ENCODE results near the gene CSNK2A1. TPM values are rescaled to one million over a fixed set of nuclear protein-coding genes. Genes with fewer than 3 reads are reported as not detected.

The CSNK2A1 gene
- total RNA-seq, 1 experiment from 2014 or later: 229 TPM

- H2AFZ ChIP-seq (ENCODE audit: low read length): no peak overlapping the region
- H3K4me2 ChIP-seq (ENCODE audit: insufficient read depth, insufficient read length, low read length): no peak overlapping the region
- 0 out of 2 replicates have a peak, but pooled peaks cover 3% of the 10 kb centered on the region for H3K4me1 ChIP-seq (ENCODE audit: insufficient read depth, low read length)
- no peaks in the 10 kb centered on the region for H3K9me3 ChIP-seq (ENCODE audit: control insufficient read depth, low read depth, low read length)
- no peaks in the 10 kb centered on the region for H3K23me2 ChIP-seq (ENCODE audit: insufficient read length, low read depth, low read length, poor library complexity, severe bottlenecking)
- TF ChIP-seq CTCF (conservative IDR thresholded peaks at IDR 0.05): no peak
- no peaks in the 10 kb centered on the region for H4K20me1 ChIP-seq (ENCODE audit: control insufficient read depth, insufficient read depth, insufficient read length)
- H2BK120ac ChIP-seq (ENCODE audit: low read depth, low read length, poor library complexity, severe bottlenecking): no peak overlapping the region
- no CpG with 5 or more reads among the region's 4 CpGs for WGBS (ENCODE audit: extremely low coverage, insufficient read length, low lambda C conversion rate)
- H3K4me1 Mint-ChIP-seq: peaks cover 10 to 14% of the 10 kb centered on the region in 2 experiments
- no peak overlapping the region for H4K8ac ChIP-seq (replicated peaks; ENCODE audit: insufficient read length, low read depth, low read length)
- no peak overlapping the region for H3K23ac ChIP-seq (ENCODE audit: insufficient read length, low read depth, low read length)
- H3K18ac ChIP-seq (ENCODE audit: insufficient read length, low read depth, low read length): no peak overlapping the region
- no peak overlapping the region for H3K27ac Mint-ChIP-seq
- no peak for DNase-seq
- no peak overlapping the region for H2BK20ac ChIP-seq (ENCODE audit: low read depth, low read length, poor library complexity, severe bottlenecking)
- H4K91ac ChIP-seq (ENCODE audit: insufficient read length, low read depth, low read length): no peak overlapping the region
- H4K5ac ChIP-seq (ENCODE audit: insufficient read length, low read depth, low read length): no peak overlapping the region
- H2AK5ac ChIP-seq (ENCODE audit: insufficient read length, low read length): no peak overlapping the region
- H3K14ac ChIP-seq (ENCODE audit: insufficient read depth, low read length): no peak overlapping the region
- no peak overlapping the region for H3K56ac ChIP-seq (ENCODE audit: insufficient read length, low read depth, low read length)
- H2BK12ac ChIP-seq (ENCODE audit: insufficient read length, low read depth, low read length): no peak overlapping the region
- H3K4me3 Mint-ChIP-seq: no peak overlapping the region
- no peak overlapping the region for H3T11ph ChIP-seq (ENCODE audit: low read length)
- no peak overlapping the region for H3K27ac ChIP-seq (ENCODE audit: insufficient read length, low read depth, low read length)
- no peaks in the 10 kb centered on the region for H3K27me3 ChIP-seq (ENCODE audit: insufficient read depth, low read length)
- H3K36me3 Mint-ChIP-seq (ENCODE audit: insufficient read depth in 1 of 3, low read depth in 3 of 3): peaks cover 31 to 79% (median 71%) of the 10 kb centered on the region in 3 experiments; a peak in 6 of 7 replicates
- H2BK5ac ChIP-seq (ENCODE audit: insufficient read length, low read length): no peak overlapping the region
- no peak overlapping the region for H3K9ac ChIP-seq (ENCODE audit: extremely low read depth, insufficient read length, low read length)
- H2BK15ac ChIP-seq (ENCODE audit: low read depth, low read length): no peak overlapping the region
- H3K27me3 Mint-ChIP-seq (ENCODE audit: low read depth): no peaks in the 10 kb centered on the region
- no peaks in the 10 kb centered on the region for H3K9me3 Mint-ChIP-seq
- no peaks in the 10 kb centered on the region for H3K79me1 ChIP-seq (ENCODE audit: insufficient read depth, low read depth, low read length, poor library complexity, severe bottlenecking)
- H3K79me2 ChIP-seq (ENCODE audit: insufficient read depth, low read length): no peaks in the 10 kb centered on the region
- no peak overlapping the region for H3K4ac ChIP-seq (ENCODE audit: low read depth, low read length)
Observed at GRCh38 chr20:443223-443775, 100.3 kb downstream of the CSNK2A1 start.
